ENCODE data around the gene EMP1. TPM values are rescaled to one million over a fixed set of nuclear protein-coding genes. Genes with fewer than 3 reads are reported as not detected.

The EMP1 gene
- total and polyA plus RNA-seq, 9 of the 15 experiments (the other 6 are each of a cell fraction or from before 2014, with no cell fraction given): 0.10 to 0.60 TPM; not detected in 7

GRCh38 chr12:13190275-13190674 is 6.3 kb upstream of the EMP1 start:
- Histone ChIP-seq H3K36me3 (ENCODE audit: control insufficient read depth, insufficient read depth, low read length) (no peaks in the 10 kb centered on the region), H2AFZ (ENCODE audit: low read depth, low read length) (no peak overlapping the region), H3K27me3 (ENCODE audit: control insufficient read depth in 2 of 2, insufficient read depth in 2 of 2, low read length in 2 of 2) (peaks cover 0 to 2% of the 10 kb centered on the region in 2 experiments; a peak in 2 of 5 replicates), H4K20me1 (replicated peaks; ENCODE audit: control insufficient read depth, insufficient read depth, low read length) (no peaks in the 10 kb centered on the region), H3K4me1 (replicated peaks in 1 of 2; ENCODE audit: control insufficient read depth in 2 of 2, insufficient read depth in 2 of 2, low read length in 2 of 2) (no peaks in the 10 kb centered on the region), H3K9ac (ENCODE audit: insufficient read depth in 1 of 2, low read depth in 2 of 2, low read length in 2 of 2) (no peak overlapping the region), H3K79me2 (ENCODE audit: control insufficient read depth, insufficient read depth, low read length) (no peaks in the 10 kb centered on the region), H3K9me3 (replicated peaks; ENCODE audit: control insufficient read depth, insufficient read depth, low read depth, low read length) (no peaks in the 10 kb centered on the region), H3K4me3 (no peak overlapping the region), H3K9me1 (ENCODE audit: control insufficient read depth, insufficient read depth, low read length) (no peaks in the 10 kb centered on the region), H3K27ac (ENCODE audit: extremely low read depth, low read depth, low read length) (no peak overlapping the region), H3K4me2 (ENCODE audit: insufficient read depth, low read length) (no peak overlapping the region)
- FAIRE-seq (no peak), DNase-seq (ENCODE audit: extremely low read depth in 1 of 4, low spot score in 3 of 4) (no peak), ATAC-seq (no peak)
- WGBS (ENCODE audit: insufficient coverage, low coverage, missing lambda C conversion rate): 1% methylated on average over 3 of the region's 3 CpGs
- in situ Hi-C loops (cut with MboI) (no loop called here), intact Hi-C loops (cut with micrococcal nuclease) (no loop called here)
- ChIA-PET CTCF (ENCODE audit: low intra/inter-chr PET ratio) (no interaction called here), POLR2A (no interaction called here)
- no TSS peak for BruUV-seq (replicated peaks)
- TF ChIP-seq SPI1 (IDR thresholded peaks at IDR 0.05; ENCODE audit: borderline replicate concordance, low read depth, low read length): peak; percentile 76
- no peak for TF ChIP-seq KAT7 (CRISPR knock-in tag; IDR thresholded peaks at IDR 0.05; ENCODE audit: borderline replicate concordance)

GRCh38 chr12:13192719-13193118 is 3.8 kb upstream of the EMP1 start:
- BruUV-seq (replicated peaks): no TSS peak
- in situ Hi-C loops (cut with MboI) (no loop called here), intact Hi-C loops (cut with micrococcal nuclease) (no loop called here)
- H3K9me1 ChIP-seq (ENCODE audit: control insufficient read depth, insufficient read depth, low read length): no peaks in the 10 kb centered on the region
- POLR2A ChIA-PET: no interaction called here
- no peaks in the 10 kb centered on the region for H4K20me1 ChIP-seq (replicated peaks; ENCODE audit: control insufficient read depth, insufficient read depth, low read length)
- peaks cover 2 to 12% of the 10 kb centered on the region in 2 experiments; a peak in 3 of 5 replicates for H3K27me3 ChIP-seq (ENCODE audit: control insufficient read depth in 2 of 2, insufficient read depth in 2 of 2, low read length in 2 of 2)
- H3K36me3 ChIP-seq (ENCODE audit: control insufficient read depth, insufficient read depth, low read length): no peaks in the 10 kb centered on the region
- H3K9me3 ChIP-seq (replicated peaks; ENCODE audit: control insufficient read depth, insufficient read depth, low read depth, low read length): no peaks in the 10 kb centered on the region
- no peak overlapping the region for H3K4me2 ChIP-seq (ENCODE audit: insufficient read depth, low read length)
- 3% methylated on average over 8 of the region's 8 CpGs for WGBS (ENCODE audit: insufficient coverage, low coverage, missing lambda C conversion rate)
- CTCF ChIA-PET (ENCODE audit: low intra/inter-chr PET ratio): no interaction called here
- H2AFZ ChIP-seq (ENCODE audit: low read depth, low read length): no peak overlapping the region
- DNase-seq (ENCODE audit: extremely low read depth in 1 of 4, low spot score in 3 of 4) (no peak), ATAC-seq (no peak), FAIRE-seq (no peak)
- no peaks in the 10 kb centered on the region for H3K79me2 ChIP-seq (ENCODE audit: control insufficient read depth, insufficient read depth, low read length)
- H3K4me1 ChIP-seq (replicated peaks in 1 of 2; ENCODE audit: control insufficient read depth in 2 of 2, insufficient read depth in 2 of 2, low read length in 2 of 2): no peaks in the 10 kb centered on the region
- no peak overlapping the region for H3K27ac ChIP-seq (ENCODE audit: extremely low read depth, low read depth, low read length)
- no peak overlapping the region for H3K9ac ChIP-seq (ENCODE audit: insufficient read depth in 1 of 2, low read depth in 2 of 2, low read length in 2 of 2)
- H3K4me3 ChIP-seq: no peak overlapping the region
- TF ChIP-seq MBD2 (IDR thresholded peaks at IDR 0.05; ENCODE audit: borderline replicate concordance, low read depth) (no peak), NCOA4 (IDR thresholded peaks at IDR 0.05; ENCODE audit: partially characterized antibody) (no peak), CGGBP1 (CRISPR knock-in tag; IDR thresholded peaks at IDR 0.05) (no peak)
